ENCODE data around the gene PLEKHM1. TPM values are rescaled to one million over a fixed set of nuclear protein-coding genes. Genes with fewer than 3 reads are reported as not detected.

The PLEKHM1 gene
- polyA plus RNA-seq, 1 donor, result 9.8 TPM

GRCh38 chr17:45398800-45399199 is 91.7 kb downstream of the PLEKHM1 start:
- no peak for DNase-seq (ENCODE audit: low read depth)

- DNase-seq (ENCODE audit: low read depth), result no peak
These were observed 92.7 kb downstream of the PLEKHM1 start for GRCh38 chr17:45397796-45398195.

GRCh38 chr17:45396496-45397205 is 93.9 kb downstream of the PLEKHM1 start:
- DNase-seq (ENCODE audit: low read depth), result no peak

- DNase-seq (ENCODE audit: low read depth), result no peak
These were observed 94.7 kb downstream of the PLEKHM1 start for GRCh38 chr17:45395569-45396415.

GRCh38 chr17:45394913-45395568 is 95.5 kb downstream of the PLEKHM1 start:
- peak; percentile 77 for DNase-seq (ENCODE audit: low read depth)

- no peak for DNase-seq (ENCODE audit: low read depth)
These were observed 96.0 kb downstream of the PLEKHM1 start for GRCh38 chr17:45394564-45394912.

GRCh38 chr17:45394091-45394490 is 96.4 kb downstream of the PLEKHM1 start:
- DNase-seq (ENCODE audit: low read depth), result no peak

GRCh38 chr17:45393411-45393810 is 97.1 kb downstream of the PLEKHM1 start:
- DNase-seq (ENCODE audit: low read depth), result no peak

- DNase-seq (ENCODE audit: low read depth), result no peak
These were observed 98.6 kb downstream of the PLEKHM1 start for GRCh38 chr17:45391918-45392317.

- no peak for DNase-seq (ENCODE audit: low read depth)
These were observed 99.2 kb downstream of the PLEKHM1 start for GRCh38 chr17:45391291-45391690.

- DNase-seq (ENCODE audit: low read depth), result no peak
These were observed 101.2 kb downstream of the PLEKHM1 start for GRCh38 chr17:45389354-45389753.

- no peak for DNase-seq (ENCODE audit: low read depth)
These were observed 101.8 kb downstream of the PLEKHM1 start for GRCh38 chr17:45388604-45389325.

GRCh38 chr17:45387739-45388138 is 102.8 kb downstream of the PLEKHM1 start:
- DNase-seq (ENCODE audit: low read depth), result no peak

- no peak for DNase-seq (ENCODE audit: low read depth)
These were observed 104.3 kb downstream of the PLEKHM1 start for GRCh38 chr17:45386178-45386577.

Other genes with a start within 250 kb of the PLEKHM1 start
- gene SPATA32, start 228.6 kb downstream of the PLEKHM1 start, polyA plus RNA-seq (ENCODE audit: insufficient read length), result 0.11 TPM
- gene MAP3K14, start 173.7 kb downstream of the PLEKHM1 start, polyA plus RNA-seq (ENCODE audit: insufficient read length), result 8.4 TPM
- gene ARHGAP27, start 57.9 kb downstream of the PLEKHM1 start, polyA plus RNA-seq (ENCODE audit: insufficient read length), result 10.0 TPM